Inferior parietal cortex (tissue), 1 donor: ENCODE results near the gene OPTC.

Experiments
- DNase-seq: peaks from one replicate; pipeline ENCODE4 v3.0.0-alpha.2; 2016; ENCODE audit errors: extremely low spot score

OPTC gene

GRCh38 chr1:203558064-203558760 is 64.3 kb downstream of the OPTC start:
- DNase-seq: peak; percentile 66
